Ovary (tissue), 3 donors: ENCODE results near the gene INHBC.

Experiments
- EP300 ChIP-seq: sonication (generic); formaldehyde crosslinking; IDR thresholded peaks from one replicate; pipeline ENCODE4 v1.6.1; 2017; ENCODE audit warnings: antibody characterized with exemption
- POLR2A ChIP-seq: fragments of 450-650 bp; IDR thresholded peaks from one replicate; pipeline ENCODE4 v1.6.1; 2017; ENCODE audit warnings: antibody characterized with exemption, mild to moderate bottlenecking, moderate library complexity
- TF ChIP-seq, protein P1 (sequence below), 3 donors: fragments of 450-650 bp in 2 of 3; fragments of 200-600 bp in 1 of 3; IDR thresholded peaks; one replicate each; pipeline versions ENCODE4 v1.5.1 to v1.8.0; 2016 to 2022; ENCODE audit warnings: antibody characterized with exemption in 3 of 3, mild to moderate bottlenecking in 1 of 3
- donor health status: DM: no; HTN: no; CAD: no.

DNA sequence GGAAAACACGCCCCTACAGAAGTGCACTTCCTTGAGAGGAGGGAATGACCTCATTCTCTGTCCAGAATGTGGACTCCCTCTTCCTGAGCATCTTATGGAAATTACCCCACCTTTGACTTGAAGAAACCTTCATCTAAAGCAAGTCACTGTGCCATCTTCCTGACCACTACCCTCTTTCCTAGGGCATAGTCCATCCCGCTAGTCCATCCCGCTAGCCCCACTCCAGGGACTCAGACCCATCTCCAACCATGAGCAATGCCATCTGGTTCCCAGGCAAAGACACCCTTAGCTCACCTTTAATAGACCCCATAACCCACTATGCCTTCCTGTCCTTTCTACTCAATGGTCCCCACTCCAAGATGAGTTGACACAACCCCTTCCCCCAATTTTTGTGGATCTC is 15.5 kb downstream of the INHBC start:
- TF ChIP-seq, protein P1, sequence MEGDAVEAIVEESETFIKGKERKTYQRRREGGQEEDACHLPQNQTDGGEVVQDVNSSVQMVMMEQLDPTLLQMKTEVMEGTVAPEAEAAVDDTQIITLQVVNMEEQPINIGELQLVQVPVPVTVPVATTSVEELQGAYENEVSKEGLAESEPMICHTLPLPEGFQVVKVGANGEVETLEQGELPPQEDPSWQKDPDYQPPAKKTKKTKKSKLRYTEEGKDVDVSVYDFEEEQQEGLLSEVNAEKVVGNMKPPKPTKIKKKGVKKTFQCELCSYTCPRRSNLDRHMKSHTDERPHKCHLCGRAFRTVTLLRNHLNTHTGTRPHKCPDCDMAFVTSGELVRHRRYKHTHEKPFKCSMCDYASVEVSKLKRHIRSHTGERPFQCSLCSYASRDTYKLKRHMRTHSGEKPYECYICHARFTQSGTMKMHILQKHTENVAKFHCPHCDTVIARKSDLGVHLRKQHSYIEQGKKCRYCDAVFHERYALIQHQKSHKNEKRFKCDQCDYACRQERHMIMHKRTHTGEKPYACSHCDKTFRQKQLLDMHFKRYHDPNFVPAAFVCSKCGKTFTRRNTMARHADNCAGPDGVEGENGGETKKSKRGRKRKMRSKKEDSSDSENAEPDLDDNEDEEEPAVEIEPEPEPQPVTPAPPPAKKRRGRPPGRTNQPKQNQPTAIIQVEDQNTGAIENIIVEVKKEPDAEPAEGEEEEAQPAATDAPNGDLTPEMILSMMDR (IDR thresholded peaks at IDR 0.05) = no peak
- TF ChIP-seq POLR2A (no peak), EP300 (no peak)
